Fibroblast of lung (primary cell): ENCODE data around the gene STYXL2. TPM values are rescaled to one million over a fixed set of nuclear protein-coding genes. Genes with fewer than 3 reads are reported as not detected.
A peak's percentile ranks its signal among the peaks of the same experiment; 100 is the strongest.

Source experiments
- DNase-seq, 2 donors: peaks; one replicate each; pipeline versions ENCODE4 v3.0.0 to v3.0.0-alpha.2; 2010; ENCODE audit warnings: low read depth in 2 of 2
- H2AFZ ChIP-seq: 2 replicates; pipeline ENCODE4 v1.5.1; 2012; ENCODE audit warnings: low read length, control low read depth, inconsistent platforms
- H3K27ac ChIP-seq: 2 replicates; pipeline ENCODE4 v1.5.1; 2011; ENCODE audit warnings: low read length, control low read depth; ENCODE audit not compliant: insufficient read depth
- H3K27me3 ChIP-seq: 2 replicates; pipeline ENCODE4 v1.5.1; 2011; ENCODE audit warnings: mild to moderate bottlenecking, low read length; ENCODE audit not compliant: control insufficient read depth, insufficient read depth
- H3K36me3 ChIP-seq: 2 replicates; pipeline ENCODE4 v1.5.1; 2011; ENCODE audit warnings: low read length; ENCODE audit not compliant: control insufficient read depth, insufficient read depth
- H3K4me1 ChIP-seq: 2 replicates; pipeline ENCODE4 v1.5.1; 2011; ENCODE audit warnings: low read length; ENCODE audit not compliant: control insufficient read depth, insufficient read depth; ENCODE audit errors: extremely low read depth
- H3K4me2 ChIP-seq: 2 replicates; pipeline ENCODE4 v1.5.1; 2011; ENCODE audit warnings: low read length, control low read depth; ENCODE audit not compliant: insufficient read depth; ENCODE audit errors: extremely low read depth
- H3K4me3 ChIP-seq, 4 experiments: fragments of 200-600 bp in 1 of 4; sonication (generic) in 1 of 4; replicated peaks in 1 of 4; 2 replicates each; pipeline ENCODE4 v1.5.1; 2011 to 2016; ENCODE audit warnings: low read length in 4 of 4, low read depth in 3 of 4, mild to moderate bottlenecking in 3 of 4, control low read depth in 2 of 4, inconsistent platforms in 1 of 4, mixed read lengths in 1 of 4; ENCODE audit not compliant: insufficient read depth in 1 of 4; ENCODE audit errors: control extremely low read depth in 1 of 4
- H3K79me2 ChIP-seq: 2 replicates; pipeline ENCODE4 v1.5.1; 2012; ENCODE audit warnings: mild to moderate bottlenecking, low read length, inconsistent platforms; ENCODE audit not compliant: control insufficient read depth, insufficient read depth
- H3K9ac ChIP-seq: 2 replicates; pipeline ENCODE4 v1.5.1; 2011; ENCODE audit warnings: mild to moderate bottlenecking, low read length, control low read depth; ENCODE audit not compliant: insufficient read depth
- H3K9me3 ChIP-seq: 2 replicates; pipeline ENCODE4 v1.5.1; 2012; ENCODE audit warnings: low read depth, low read length; ENCODE audit not compliant: control insufficient read depth, insufficient read depth
- H4K20me1 ChIP-seq: 2 replicates; pipeline ENCODE4 v1.5.1; 2011; ENCODE audit warnings: low read length; ENCODE audit not compliant: control insufficient read depth, insufficient read depth; ENCODE audit errors: extremely low read depth
- EZH2 ChIP-seq: IDR thresholded peaks from 2 replicates; pipeline ENCODE4 v1.5.1; 2012; ENCODE audit warnings: low read length, control low read depth, mild to moderate bottlenecking; ENCODE audit errors: missing control alignments
- polyA plus RNA-seq, 2 donors: library from polyadenylated mRNA; depleted of rRNA in 1 of 2; stranded (reverse) in 1 of 2; unstranded in 1 of 2; fragments of >200 nt; gene quantifications; 2 replicates each; pipeline ENCODE4 v1.2.1, GENCODE V29; 2011 to 2012; ENCODE audit warnings: missing spikeins in 1 of 2
- total RNA-seq: library from RNA; depleted of rRNA; stranded (reverse); fragments of >200 nt; gene quantifications from 2 replicates; pipeline ENCODE4 v1.2.1, GENCODE V29; 2014
- TF ChIP-seq, protein P1 (sequence below), 2 donors: IDR thresholded peaks in 1 of 2; conservative IDR thresholded peaks in 1 of 2; 1 replicate in 1 of 2; 2 replicates in 1 of 2; pipeline ENCODE4 v1.5.1; 2011 to 2012; ENCODE audit warnings: low read length in 2 of 2, control low read depth in 1 of 2, inconsistent platforms in 1 of 2, low read depth in 1 of 2, mild to moderate bottlenecking in 1 of 2

STYXL2 gene
- total and polyA plus RNA-seq, 2 donors (not counting 1 experiment from before 2014, with no cell fraction given): not detected

DNA sequence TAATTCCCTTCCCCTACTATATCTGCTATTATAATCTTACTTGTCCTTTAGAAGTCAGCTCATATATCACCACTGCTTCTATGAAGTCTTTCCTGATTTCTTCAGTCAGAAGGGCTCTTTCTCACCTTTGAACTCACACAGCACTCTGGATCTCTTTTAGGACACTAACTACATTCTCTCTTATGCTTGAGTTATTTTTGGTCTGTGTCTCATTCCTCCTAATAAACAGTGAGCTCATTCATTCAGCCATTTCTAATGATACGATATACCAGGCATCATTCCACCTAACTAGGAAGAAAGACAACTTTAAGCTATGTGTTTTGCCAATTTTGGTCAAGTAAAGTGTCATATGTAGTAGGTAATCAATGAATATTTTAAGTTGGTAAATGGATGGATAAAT, 1.2 kb upstream of the STYXL2 start:
- no peak overlapping the region for H3K27ac ChIP-seq
- no peak overlapping the region for H2AFZ ChIP-seq
- H3K27me3 ChIP-seq: no peaks in the 10 kb centered on the region
- TF ChIP-seq, protein P1, sequence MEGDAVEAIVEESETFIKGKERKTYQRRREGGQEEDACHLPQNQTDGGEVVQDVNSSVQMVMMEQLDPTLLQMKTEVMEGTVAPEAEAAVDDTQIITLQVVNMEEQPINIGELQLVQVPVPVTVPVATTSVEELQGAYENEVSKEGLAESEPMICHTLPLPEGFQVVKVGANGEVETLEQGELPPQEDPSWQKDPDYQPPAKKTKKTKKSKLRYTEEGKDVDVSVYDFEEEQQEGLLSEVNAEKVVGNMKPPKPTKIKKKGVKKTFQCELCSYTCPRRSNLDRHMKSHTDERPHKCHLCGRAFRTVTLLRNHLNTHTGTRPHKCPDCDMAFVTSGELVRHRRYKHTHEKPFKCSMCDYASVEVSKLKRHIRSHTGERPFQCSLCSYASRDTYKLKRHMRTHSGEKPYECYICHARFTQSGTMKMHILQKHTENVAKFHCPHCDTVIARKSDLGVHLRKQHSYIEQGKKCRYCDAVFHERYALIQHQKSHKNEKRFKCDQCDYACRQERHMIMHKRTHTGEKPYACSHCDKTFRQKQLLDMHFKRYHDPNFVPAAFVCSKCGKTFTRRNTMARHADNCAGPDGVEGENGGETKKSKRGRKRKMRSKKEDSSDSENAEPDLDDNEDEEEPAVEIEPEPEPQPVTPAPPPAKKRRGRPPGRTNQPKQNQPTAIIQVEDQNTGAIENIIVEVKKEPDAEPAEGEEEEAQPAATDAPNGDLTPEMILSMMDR (conservative IDR thresholded peaks at IDR 0.05 in 1 of 2, IDR thresholded peaks at IDR 0.05 in 1 of 2; ENCODE audit: low read depth in 1 of 2, low read length in 2 of 2): no peak
- no peak for TF ChIP-seq EZH2
- H3K36me3 ChIP-seq: no peaks in the 10 kb centered on the region
- H3K4me3 ChIP-seq: no peak overlapping the region
- H3K4me1 ChIP-seq: no peaks in the 10 kb centered on the region
- no peak overlapping the region for H3K4me2 ChIP-seq
- H4K20me1 ChIP-seq: no peaks in the 10 kb centered on the region
- H3K9ac ChIP-seq: no peak overlapping the region
- H3K9me3 ChIP-seq: no peaks in the 10 kb centered on the region
- no peaks in the 10 kb centered on the region for H3K79me2 ChIP-seq
- no peak for DNase-seq

DNA sequence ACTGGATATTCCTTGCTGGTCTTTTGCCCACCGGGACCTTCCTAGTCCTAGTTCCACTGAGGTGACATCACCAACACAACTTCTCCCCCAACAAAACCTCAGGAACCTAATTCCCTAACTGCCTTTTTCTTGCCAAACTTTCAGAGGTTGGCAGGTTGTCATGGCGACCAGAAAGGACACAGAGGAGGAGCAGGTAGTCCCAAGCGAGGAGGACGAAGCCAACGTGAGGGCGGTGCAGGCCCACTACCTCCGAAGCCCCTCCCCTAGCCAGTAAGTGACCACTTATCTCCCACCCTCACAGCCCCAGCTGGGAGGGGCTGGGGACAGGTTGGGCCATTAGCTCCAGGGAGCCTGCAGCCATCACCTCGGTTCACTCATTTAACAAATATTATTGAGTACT, 815 bp downstream of the STYXL2 start:
- Histone ChIP-seq H3K27me3 (no peaks in the 10 kb centered on the region), H3K36me3 (no peaks in the 10 kb centered on the region), H3K4me2 (no peak overlapping the region), H3K4me3 (no peak overlapping the region), H3K4me1 (no peaks in the 10 kb centered on the region), H3K9me3 (no peaks in the 10 kb centered on the region), H2AFZ (no peak overlapping the region), H3K27ac (no peak overlapping the region), H3K9ac (no peak overlapping the region), H3K79me2 (no peaks in the 10 kb centered on the region), H4K20me1 (no peaks in the 10 kb centered on the region)
- DNase-seq: no peak
- TF ChIP-seq EZH2: no peak
- TF ChIP-seq, protein P1 (conservative IDR thresholded peaks at IDR 0.05 in 1 of 2, IDR thresholded peaks at IDR 0.05 in 1 of 2; ENCODE audit: low read depth in 1 of 2, low read length in 2 of 2): no peak

DNA sequence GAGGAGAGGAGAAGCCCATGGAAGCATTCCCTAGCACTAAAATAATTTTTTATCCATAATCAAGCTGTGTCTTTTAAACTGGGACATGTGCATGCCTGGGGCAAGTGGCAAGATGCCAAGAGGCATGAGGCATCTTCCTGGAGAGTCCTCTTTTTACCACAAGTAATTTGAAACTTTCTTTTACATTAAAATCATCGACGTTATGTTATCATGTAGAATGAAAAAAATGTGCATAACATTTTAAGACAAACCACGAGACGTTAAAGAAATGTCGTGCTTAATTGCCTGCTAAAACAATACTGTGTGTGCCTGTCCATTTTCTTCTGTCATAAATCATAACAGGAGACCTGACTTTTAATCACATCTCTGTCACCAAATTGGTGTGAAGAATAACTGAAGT, 1.5 kb downstream of the STYXL2 start:
- DNase-seq: peak; percentile 34 to 74
- Histone ChIP-seq H3K9me3 (no peaks in the 10 kb centered on the region), H3K4me3 (no peak overlapping the region), H3K9ac (no peak overlapping the region), H2AFZ (no peak overlapping the region), H3K27me3 (no peaks in the 10 kb centered on the region), H4K20me1 (no peaks in the 10 kb centered on the region), H3K36me3 (no peaks in the 10 kb centered on the region), H3K4me1 (no peaks in the 10 kb centered on the region), H3K4me2 (no peak overlapping the region), H3K27ac (no peak overlapping the region), H3K79me2 (no peaks in the 10 kb centered on the region)
- TF ChIP-seq EZH2: no peak
- TF ChIP-seq, protein P1 (conservative IDR thresholded peaks at IDR 0.05 in 1 of 2, IDR thresholded peaks at IDR 0.05 in 1 of 2; ENCODE audit: low read depth in 1 of 2, low read length in 2 of 2): no peak
